ENCODE results near the gene SAMD4A.

SAMD4A gene

DNA sequence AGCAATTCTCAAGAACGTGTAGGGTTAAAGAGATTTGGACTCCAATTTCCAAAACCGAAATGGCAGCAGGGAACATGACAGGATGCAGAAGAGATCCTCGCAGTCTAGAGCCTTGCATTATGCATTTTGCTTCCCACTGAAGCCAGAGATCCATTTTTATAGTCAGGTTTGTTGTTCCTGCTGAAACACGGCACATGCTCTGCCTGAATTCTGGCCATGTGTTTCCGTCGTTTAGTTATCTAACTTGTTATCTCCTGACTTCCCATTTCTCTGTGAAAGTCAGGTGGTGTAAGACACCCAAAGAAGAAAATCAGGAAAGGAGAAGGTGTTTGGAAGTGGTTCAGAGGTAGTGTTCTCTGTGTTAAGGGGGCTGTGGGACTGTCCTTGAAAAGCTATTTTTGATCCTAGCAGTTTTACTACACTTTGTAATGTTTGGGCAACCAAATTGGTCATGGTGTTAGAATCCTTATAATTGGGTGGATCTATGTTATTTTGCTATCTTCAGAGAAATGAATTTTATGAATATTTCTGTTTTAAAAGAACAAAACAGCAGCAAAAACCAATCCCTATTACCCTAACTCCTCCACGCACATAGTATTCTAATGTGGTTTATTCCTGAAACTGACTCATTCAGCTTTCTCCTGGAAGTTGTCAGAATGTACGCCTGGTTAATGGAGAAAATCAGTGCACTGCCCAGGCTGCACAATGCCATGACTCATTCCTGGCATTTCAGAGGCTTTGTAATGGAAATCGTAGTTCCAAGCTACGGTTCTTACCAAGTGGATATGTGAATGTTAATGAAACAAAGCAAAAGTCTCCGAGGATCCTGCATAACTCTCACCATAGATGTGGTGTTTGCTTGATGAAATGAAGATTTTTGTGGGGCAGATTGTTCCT, 110.1 kb downstream of the SAMD4A start:
- TF ChIP-seq, protein P1, sequence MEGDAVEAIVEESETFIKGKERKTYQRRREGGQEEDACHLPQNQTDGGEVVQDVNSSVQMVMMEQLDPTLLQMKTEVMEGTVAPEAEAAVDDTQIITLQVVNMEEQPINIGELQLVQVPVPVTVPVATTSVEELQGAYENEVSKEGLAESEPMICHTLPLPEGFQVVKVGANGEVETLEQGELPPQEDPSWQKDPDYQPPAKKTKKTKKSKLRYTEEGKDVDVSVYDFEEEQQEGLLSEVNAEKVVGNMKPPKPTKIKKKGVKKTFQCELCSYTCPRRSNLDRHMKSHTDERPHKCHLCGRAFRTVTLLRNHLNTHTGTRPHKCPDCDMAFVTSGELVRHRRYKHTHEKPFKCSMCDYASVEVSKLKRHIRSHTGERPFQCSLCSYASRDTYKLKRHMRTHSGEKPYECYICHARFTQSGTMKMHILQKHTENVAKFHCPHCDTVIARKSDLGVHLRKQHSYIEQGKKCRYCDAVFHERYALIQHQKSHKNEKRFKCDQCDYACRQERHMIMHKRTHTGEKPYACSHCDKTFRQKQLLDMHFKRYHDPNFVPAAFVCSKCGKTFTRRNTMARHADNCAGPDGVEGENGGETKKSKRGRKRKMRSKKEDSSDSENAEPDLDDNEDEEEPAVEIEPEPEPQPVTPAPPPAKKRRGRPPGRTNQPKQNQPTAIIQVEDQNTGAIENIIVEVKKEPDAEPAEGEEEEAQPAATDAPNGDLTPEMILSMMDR (IDR thresholded peaks at IDR 0.05; ENCODE audit: low read depth, low read length, missing control alignments) = no peak
- H3K4me3 ChIP-seq (ENCODE audit: low read depth, low read length) = no peak overlapping the region
- no peak for DNase-seq (ENCODE audit: low read depth)

DNA sequence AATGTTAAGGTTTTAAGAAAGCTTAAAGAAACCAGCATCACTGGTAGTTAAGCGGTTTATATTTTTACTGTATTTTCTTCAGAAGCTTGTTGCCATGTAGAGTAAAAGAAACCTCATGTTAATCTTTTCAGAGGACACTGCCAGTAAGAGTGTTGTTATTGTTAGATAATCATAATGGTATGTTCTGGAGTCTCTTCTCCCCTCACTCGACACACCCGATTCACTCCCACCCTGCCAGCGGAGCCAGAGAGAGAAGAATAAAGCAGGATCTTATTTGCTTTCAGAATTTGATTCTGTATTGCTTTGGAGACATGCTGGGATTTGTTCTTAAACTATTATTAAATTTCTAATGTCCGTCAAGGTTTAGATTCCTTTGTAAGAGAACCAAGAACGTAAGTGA, 113.7 kb downstream of the SAMD4A start:
- DNase-seq (ENCODE audit: low read depth) = no peak
- H3K4me3 ChIP-seq (ENCODE audit: low read depth, low read length) = no peak overlapping the region
- TF ChIP-seq, protein P1 (IDR thresholded peaks at IDR 0.05; ENCODE audit: low read depth, low read length, missing control alignments) = no peak

GRCh38 chr14:54681811-54682261, 114.9 kb downstream of the SAMD4A start:
- DNase-seq (ENCODE audit: low read depth) = no peak
- TF ChIP-seq, protein P1 (IDR thresholded peaks at IDR 0.05; ENCODE audit: low read depth, low read length, missing control alignments) = no peak
- no peak overlapping the region for H3K4me3 ChIP-seq (ENCODE audit: low read depth, low read length)

GRCh38 chr14:54682578-54682977, 115.7 kb downstream of the SAMD4A start:
- no peak overlapping the region for H3K4me3 ChIP-seq (ENCODE audit: low read depth, low read length)
- TF ChIP-seq, protein P1 (IDR thresholded peaks at IDR 0.05; ENCODE audit: low read depth, low read length, missing control alignments) = no peak
- no peak for DNase-seq (ENCODE audit: low read depth)

DNA sequence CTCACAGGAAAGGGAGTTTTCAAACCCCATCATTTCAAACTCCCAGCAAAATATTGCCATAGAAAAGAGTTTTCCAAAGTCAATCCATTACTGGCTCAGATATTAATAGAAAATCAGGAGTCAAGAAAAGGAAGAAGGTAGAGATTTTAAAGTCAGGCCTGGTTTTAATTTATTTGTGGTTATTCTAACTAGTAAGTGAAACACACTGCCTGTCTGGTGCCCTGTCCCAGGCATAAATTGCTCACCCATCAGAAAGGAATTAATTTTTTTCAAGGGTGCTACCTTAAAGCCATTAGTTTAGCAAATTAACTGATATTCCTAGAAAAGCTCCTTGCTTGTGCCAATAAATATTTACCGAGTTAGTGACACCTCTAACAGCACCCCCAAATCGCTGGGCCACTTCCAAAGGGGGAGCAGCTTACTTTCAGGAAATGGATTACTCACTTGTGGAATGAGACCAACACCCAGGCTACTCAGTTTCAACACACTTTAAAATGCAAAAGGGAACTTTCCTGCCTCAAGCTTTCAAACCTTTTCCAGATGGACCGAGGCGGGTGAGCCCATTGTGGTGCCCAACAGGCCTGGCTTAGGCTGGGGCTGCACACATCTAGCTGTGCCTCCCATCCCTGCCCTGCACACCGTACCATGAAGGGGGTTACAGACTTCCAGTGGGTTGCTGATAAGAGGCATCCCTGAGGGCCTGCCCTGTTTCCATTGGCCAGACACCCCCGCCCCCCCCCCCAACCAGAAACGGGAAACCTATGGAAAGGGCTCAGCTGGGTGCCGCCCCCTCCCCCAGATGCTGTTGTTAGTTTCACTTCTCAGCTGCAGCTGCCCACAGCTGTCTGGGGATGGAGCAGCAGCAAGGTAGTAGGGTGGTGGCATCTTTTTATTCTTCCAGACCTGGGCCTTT, 117.2 kb downstream of the SAMD4A start:
- TF ChIP-seq, protein P1 (IDR thresholded peaks at IDR 0.05; ENCODE audit: low read depth, low read length, missing control alignments) = no peak
- no peak for DNase-seq (ENCODE audit: low read depth)
- H3K4me3 ChIP-seq (ENCODE audit: low read depth, low read length) = no peak overlapping the region

DNA sequence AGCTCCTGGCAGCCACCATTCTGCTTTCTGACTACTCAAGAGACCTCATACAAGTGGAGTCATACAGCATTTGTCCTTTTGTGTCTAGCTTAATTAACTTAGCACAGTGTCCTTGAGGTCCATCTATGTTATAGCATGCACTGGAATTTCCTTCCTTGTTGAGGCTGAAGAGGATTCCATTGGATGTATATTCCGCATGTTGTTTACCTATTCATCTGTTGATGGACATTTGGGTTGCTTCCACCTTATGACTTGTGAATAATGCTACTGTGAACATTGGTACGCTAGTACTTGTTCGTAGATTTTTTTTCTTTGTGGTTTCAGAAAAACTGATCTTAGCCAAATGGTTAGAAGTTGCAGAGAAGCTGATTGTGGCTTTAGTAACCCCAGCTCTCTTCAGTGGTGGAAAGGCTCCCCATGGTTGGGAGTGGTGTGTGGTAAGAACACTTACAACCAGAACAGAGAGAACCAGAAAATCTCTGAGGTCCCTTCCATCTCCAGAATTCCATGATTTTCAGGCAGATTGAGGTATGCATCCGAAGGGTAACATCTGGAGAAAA, 118.4 kb downstream of the SAMD4A start:
- TF ChIP-seq, protein P1 (IDR thresholded peaks at IDR 0.05; ENCODE audit: low read depth, low read length, missing control alignments) = no peak
- DNase-seq (ENCODE audit: low read depth) = no peak
- H3K4me3 ChIP-seq (ENCODE audit: low read depth, low read length) = no peak overlapping the region
